ENCODE measurements around the gene SEMG2.
A peak's percentile ranks its signal among the peaks of the same experiment; 100 is the strongest.

The SEMG2 gene

GRCh38 chr20:45229264-45230056 is 8.3 kb downstream of the SEMG2 start:
- DNase-seq (ENCODE audit: low spot score) = peak; percentile 7

- no peak for DNase-seq (ENCODE audit: low spot score)
These were observed 9.5 kb downstream of the SEMG2 start for GRCh38 chr20:45230631-45231030.

DNA sequence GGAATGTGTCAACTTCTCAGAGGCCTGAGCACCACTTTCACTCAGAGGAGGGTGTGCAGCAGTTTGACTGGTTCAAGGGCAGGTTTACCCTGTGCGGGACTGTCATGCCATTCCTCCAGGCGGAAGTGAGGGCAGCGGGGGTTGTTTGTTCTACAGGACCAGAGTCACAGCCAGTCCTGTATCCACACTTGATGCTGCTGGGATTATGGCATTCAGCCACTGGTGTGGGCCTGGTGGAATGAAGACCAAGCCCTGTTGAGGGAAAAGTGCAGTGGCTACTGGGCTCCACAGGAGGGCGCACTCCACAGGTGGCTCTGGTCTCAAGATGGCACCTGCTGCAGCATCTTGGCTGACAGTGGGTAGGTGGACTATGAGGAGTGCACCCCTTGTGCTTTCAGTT is 14.8 kb downstream of the SEMG2 start:
- peak; percentile 8 for DNase-seq (ENCODE audit: low spot score)

GRCh38 chr20:45238139-45238538 is 17.0 kb downstream of the SEMG2 start:
- DNase-seq (ENCODE audit: low spot score) = no peak

- DNase-seq (ENCODE audit: low spot score) = no peak
These were observed 24.9 kb downstream of the SEMG2 start for GRCh38 chr20:45246109-45246508.

- DNase-seq (ENCODE audit: low spot score) = no peak
These were observed 26.7 kb downstream of the SEMG2 start for GRCh38 chr20:45247865-45248264.

DNA sequence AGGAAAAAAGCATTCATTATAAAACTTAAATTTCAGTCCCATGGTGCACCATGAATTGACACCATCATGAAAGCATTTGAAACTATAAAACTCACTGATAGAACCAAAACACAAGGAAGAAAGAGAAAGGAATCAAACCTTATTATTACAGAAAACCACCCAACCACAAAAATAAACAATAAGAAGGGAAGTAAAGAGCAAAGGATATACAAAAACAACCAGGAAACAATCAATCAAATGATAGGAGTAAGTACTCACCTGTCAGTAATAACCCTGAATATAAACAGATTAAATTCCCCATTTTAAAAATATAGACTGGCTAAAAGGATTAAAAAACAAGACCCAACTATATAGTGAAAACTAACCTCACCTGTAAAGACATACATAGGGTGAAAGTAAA is 27.4 kb downstream of the SEMG2 start:
- no peak for DNase-seq (ENCODE audit: low spot score)

GRCh38 chr20:45251884-45252560 is 30.8 kb downstream of the SEMG2 start:
- DNase-seq (ENCODE audit: low spot score) = no peak

DNA sequence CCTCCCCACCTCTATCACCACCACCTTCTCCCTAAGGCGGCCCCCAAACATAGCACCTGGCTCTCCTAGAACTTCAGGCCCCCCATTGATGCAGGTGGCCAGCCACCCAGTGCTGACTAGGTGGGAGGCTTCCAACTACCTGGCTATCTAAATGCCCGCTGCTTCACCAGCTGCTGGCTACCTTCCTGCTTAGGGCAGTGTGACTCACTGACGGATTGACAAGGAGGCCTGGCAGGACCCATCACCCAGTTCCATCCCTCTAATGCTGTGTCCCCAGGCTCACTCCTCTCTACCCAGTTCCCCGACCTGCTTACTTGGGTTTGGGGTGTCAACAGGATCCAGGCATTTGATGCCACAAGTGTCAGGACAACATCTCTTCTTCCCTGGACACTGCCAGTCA is 32.1 kb downstream of the SEMG2 start:
- no peak for DNase-seq (ENCODE audit: low spot score)

GRCh38 chr20:45254383-45255262 is 33.5 kb downstream of the SEMG2 start, which contains the start of gene SLPI:
TSS of gene SLPI (minus strand) at chr20:45254564. CDS start at chr20:45254543, 21 bp downstream.
- no peak for DNase-seq (ENCODE audit: low spot score)

GRCh38 chr20:45257161-45257560 is 36.0 kb downstream of the SEMG2 start:
- no peak for DNase-seq (ENCODE audit: low spot score)

DNA sequence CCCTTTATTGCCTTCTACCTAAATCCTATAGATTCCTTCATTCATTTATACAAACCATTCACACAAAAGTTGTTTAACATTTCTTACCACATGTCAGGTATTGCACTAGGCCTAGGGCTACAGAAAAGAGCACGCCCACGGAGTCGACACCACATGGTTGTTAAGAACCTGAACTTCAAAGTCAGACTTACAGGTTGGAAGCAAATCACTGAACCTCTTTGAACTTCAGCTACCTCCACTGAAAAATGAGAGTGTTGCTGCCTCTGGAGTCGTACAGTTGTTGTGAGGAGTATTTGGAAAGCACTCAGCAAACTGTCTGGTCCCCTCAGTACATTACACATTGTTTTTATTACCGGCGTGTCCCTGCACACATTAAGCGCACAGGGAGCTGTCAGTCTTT is 36.5 kb downstream of the SEMG2 start:
- no peak for DNase-seq (ENCODE audit: low spot score)

- no peak for DNase-seq (ENCODE audit: low spot score)
These were observed 37.1 kb downstream of the SEMG2 start for GRCh38 chr20:45258259-45258658.

GRCh38 chr20:45258664-45259063 is 37.5 kb downstream of the SEMG2 start:
- DNase-seq (ENCODE audit: low spot score) = no peak

DNA sequence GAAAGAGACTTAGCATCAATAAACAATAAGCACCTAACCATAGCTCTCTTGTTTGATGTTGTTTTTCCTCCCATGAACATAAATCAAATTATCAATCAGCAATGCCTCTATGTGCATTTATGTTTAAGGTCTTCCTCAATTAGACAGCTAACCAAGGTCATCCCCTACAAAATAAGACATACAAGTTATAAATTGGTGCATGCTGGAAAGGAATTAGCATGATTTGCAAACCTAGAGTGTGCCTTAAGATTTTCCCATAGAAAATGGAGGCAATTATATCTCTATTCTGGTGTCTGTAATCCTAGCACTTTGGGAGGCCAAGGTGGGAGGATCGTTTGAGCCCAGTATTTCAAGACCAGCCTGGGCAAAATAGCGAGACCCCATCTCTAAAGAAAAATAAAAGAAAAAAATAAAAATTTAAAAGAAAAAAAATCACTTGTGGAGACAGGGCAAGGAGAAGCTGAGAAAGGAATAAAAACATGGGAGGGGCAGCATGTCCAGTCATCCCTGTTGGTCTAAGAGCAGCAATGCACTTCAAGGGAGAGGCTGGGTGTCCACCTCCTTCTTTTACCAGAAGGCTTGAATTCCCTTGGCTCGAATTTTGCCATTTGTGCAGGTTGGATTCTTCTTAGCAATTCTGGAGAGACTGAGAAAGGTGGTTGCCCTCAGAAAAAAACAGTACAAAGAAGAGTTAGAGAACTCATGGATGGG is 42.5 kb downstream of the SEMG2 start:
- DNase-seq (ENCODE audit: low spot score) = no peak

DNA sequence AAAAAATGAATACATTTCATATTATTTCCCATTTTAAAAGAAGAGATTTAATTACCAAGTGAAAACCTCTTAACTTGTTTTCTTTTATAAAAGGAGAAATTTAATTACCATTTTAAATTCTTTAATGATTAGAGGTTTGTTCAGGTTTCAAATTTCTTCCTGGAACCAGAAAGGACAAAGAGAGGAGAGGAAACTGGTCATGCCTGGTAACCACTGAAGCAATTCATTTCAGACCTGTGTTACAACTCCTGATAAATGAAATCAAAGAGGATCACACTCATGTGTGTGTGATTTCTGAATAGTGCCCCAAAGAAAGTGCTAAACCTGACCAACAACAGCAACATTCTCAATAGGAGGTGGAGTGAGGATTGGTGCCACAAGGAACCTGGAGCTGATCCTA is 45.8 kb downstream of the SEMG2 start:
- DNase-seq (ENCODE audit: low spot score) = no peak

DNA sequence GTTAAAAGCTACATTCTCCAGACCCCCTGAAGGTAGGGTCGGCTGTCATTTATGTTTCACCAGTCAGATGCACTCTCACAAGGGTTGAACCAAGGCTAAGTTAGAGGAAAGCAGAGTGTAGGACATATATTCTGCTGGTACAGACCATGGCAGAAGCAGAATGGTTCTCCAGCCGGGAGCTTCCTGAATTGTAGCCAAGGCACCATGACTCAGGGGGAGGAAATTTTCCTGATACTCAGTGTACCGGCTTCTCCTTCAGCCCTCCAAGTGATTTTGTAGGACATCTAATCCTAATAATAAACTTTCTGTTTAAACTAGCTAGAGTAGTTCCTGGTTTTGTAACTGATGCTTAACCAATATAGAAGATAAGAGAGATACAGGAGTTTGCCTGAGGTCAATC is 47.4 kb downstream of the SEMG2 start:
- no peak for DNase-seq (ENCODE audit: low spot score)

GRCh38 chr20:45269056-45269455 is 47.9 kb downstream of the SEMG2 start:
- DNase-seq (ENCODE audit: low spot score) = no peak

DNA sequence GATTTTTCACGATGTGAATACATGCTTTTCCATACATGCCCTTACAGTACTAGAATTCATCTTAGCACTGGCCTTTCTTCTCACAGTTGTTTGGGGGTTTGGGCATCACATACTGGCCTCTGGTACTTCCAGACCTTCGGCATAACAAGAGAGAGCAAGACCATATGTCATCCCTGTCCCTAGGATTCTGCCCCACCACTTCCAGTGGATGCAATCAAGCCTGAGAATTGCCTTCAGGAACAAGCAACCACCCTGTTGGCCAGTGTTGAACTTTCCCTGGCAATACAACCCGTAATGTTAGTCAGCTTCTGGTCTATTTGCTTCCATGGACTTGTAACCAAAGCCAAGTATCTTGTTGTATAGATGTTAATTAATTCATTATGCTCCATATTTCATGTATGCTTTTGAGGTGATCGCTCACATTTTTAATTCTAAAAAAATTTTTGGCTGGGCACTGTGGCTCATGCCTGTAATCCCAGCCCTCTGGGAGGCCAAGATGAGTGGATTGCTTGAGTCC is 48.6 kb downstream of the SEMG2 start:
- no peak for DNase-seq (ENCODE audit: low spot score)
